Fibroblast of lung (primary cell): ENCODE results near the gene SLFN14.
A peak's percentile ranks its signal among the peaks of the same experiment; 100 is the strongest.

Experiments
- EZH2 ChIP-seq: IDR thresholded peaks from 2 replicates; pipeline ENCODE4 v1.5.1; 2012; ENCODE audit warnings: low read length, control low read depth, mild to moderate bottlenecking; ENCODE audit errors: missing control alignments
- TF ChIP-seq, protein P1 (sequence below), 2 donors: IDR thresholded peaks in 1 of 2; conservative IDR thresholded peaks in 1 of 2; 1 replicate in 1 of 2; 2 replicates in 1 of 2; pipeline ENCODE4 v1.5.1; 2011 to 2012; ENCODE audit warnings: low read length in 2 of 2, control low read depth in 1 of 2, inconsistent platforms in 1 of 2, low read depth in 1 of 2, mild to moderate bottlenecking in 1 of 2

GRCh38 chr17:35515027-35515426 lies 45.6 kb downstream of the SLFN14 start:
- TF ChIP-seq, protein P1, sequence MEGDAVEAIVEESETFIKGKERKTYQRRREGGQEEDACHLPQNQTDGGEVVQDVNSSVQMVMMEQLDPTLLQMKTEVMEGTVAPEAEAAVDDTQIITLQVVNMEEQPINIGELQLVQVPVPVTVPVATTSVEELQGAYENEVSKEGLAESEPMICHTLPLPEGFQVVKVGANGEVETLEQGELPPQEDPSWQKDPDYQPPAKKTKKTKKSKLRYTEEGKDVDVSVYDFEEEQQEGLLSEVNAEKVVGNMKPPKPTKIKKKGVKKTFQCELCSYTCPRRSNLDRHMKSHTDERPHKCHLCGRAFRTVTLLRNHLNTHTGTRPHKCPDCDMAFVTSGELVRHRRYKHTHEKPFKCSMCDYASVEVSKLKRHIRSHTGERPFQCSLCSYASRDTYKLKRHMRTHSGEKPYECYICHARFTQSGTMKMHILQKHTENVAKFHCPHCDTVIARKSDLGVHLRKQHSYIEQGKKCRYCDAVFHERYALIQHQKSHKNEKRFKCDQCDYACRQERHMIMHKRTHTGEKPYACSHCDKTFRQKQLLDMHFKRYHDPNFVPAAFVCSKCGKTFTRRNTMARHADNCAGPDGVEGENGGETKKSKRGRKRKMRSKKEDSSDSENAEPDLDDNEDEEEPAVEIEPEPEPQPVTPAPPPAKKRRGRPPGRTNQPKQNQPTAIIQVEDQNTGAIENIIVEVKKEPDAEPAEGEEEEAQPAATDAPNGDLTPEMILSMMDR (conservative IDR thresholded peaks at IDR 0.05 in 1 of 2, IDR thresholded peaks at IDR 0.05 in 1 of 2; ENCODE audit: low read depth in 1 of 2, low read length in 2 of 2) = no peak
- TF ChIP-seq EZH2 = peak; percentile 47
